Skeletal muscle tissue (tissue), 4 donors: ENCODE measurements around the gene UGGT1. TPM values are rescaled to one million over a fixed set of nuclear protein-coding genes. Genes with fewer than 3 reads are reported as not detected.
"Not testable (repeated sequence)": the region's sequence is repeated elsewhere in the genome, so short reads cannot be mapped to it uniquely, and the experiment has no call there.

Experiments
- H3K27ac ChIP-seq: one replicate; pipeline ENCODE4 v1.7.0; 2013; ENCODE audit warnings: mild to moderate bottlenecking, low read depth, low read length, inconsistent platforms
- H3K27me3 ChIP-seq, 3 donors: one replicate each; pipeline ENCODE4 v1.7.0; 2013; ENCODE audit warnings: low read length in 3 of 3; ENCODE audit not compliant: control insufficient read depth in 3 of 3, insufficient read depth in 3 of 3
- H3K36me3 ChIP-seq, 3 donors: one replicate each; pipeline ENCODE4 v1.7.0; 2013; ENCODE audit warnings: low read length in 3 of 3; ENCODE audit not compliant: control insufficient read depth in 3 of 3, insufficient read depth in 3 of 3
- H3K4me1 ChIP-seq, 3 donors: one replicate each; pipeline ENCODE4 v1.7.0; 2013; ENCODE audit warnings: low read length in 3 of 3, mild to moderate bottlenecking in 3 of 3; ENCODE audit not compliant: control insufficient read depth in 3 of 3, insufficient read depth in 3 of 3
- H3K4me3 ChIP-seq, 3 donors: one replicate each; pipeline ENCODE4 v1.7.0; 2013; ENCODE audit warnings: low read length in 3 of 3
- H3K9ac ChIP-seq, 3 donors: one replicate each; pipeline ENCODE4 v1.7.0; 2013; ENCODE audit warnings: low read length in 3 of 3, mild to moderate bottlenecking in 3 of 3, moderate library complexity in 2 of 3, low read depth in 1 of 3
- H3K9me3 ChIP-seq, 3 donors: one replicate each; pipeline ENCODE4 v1.7.0; 2013; ENCODE audit warnings: low read length in 3 of 3; ENCODE audit not compliant: control insufficient read depth in 3 of 3
- total RNA-seq: library from RNA; depleted of rRNA; stranded (reverse); fragments of >200 nt; gene quantifications from one replicate; pipeline ENCODE4 v1.2.3, GENCODE V29; 2014
- donor health status: Osteomylitis.

UGGT1 gene
- total RNA-seq, 1 donor from 2014 or later, result 30.3 TPM

DNA sequence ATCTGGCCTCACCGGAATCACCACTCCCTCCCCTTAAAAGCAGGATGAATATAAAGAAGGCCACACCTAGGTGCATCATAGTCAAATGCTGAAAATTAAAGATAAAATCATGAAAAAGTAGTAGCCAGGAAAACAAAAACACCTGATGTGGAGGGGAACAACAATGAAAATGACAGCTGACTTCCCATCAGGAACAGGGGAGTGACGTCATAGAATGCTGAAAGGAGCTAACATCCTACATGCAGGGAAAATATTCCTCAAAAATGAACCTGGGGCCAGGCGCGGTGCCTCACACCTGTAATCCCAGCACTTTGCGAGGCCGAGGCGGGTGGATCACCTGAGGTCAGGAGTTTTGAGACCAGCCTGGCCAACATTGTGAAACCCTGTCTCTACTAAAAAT is 108.1 kb downstream of the UGGT1 start:
- peaks cover 0 to 4% (median 0%) of the 10 kb centered on the region in 3 donors for H3K36me3 ChIP-seq
- H3K27me3 ChIP-seq, result no peaks in the 10 kb centered on the region
- no peak overlapping the region for H3K27ac ChIP-seq
- H3K4me1 ChIP-seq, result peaks cover 0 to 14% (median 8%) of the 10 kb centered on the region in 3 donors
- H3K9ac ChIP-seq, result no peak overlapping the region
- H3K4me3 ChIP-seq, result no peak overlapping the region
- H3K9me3 ChIP-seq, result no peaks in the 10 kb centered on the region

DNA sequence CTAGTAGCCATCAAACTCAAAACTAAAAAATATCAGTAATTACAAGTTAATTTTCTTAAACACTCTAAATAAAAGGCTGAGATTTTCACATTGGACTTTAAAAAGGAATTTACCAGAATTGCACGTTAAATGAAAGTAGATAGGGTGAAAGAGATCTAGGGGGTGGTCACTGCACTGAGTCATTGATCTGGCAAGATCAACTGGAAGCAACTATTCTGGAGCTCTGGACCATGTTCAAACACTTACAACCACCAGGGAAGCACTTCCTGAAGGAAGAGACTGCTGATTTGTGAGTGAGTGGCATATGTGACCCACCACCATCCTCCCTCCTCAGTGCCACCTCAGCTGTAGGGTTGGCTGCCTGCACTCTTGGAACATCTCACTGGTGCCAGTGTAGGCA is 111.8 kb downstream of the UGGT1 start:
- Histone ChIP-seq H3K9ac (no peak overlapping the region), H3K4me3 (no peak overlapping the region)

GRCh38 chr2:128206245-128206644 is 115.2 kb downstream of the UGGT1 start:
- no peaks in the 10 kb centered on the region for H3K27me3 ChIP-seq
- no peak overlapping the region for H3K27ac ChIP-seq
- no peak overlapping the region for H3K9ac ChIP-seq
- H3K4me1 ChIP-seq, result no peaks in the 10 kb centered on the region
- no peaks in the 10 kb centered on the region for H3K9me3 ChIP-seq
- no peak overlapping the region for H3K4me3 ChIP-seq
- H3K36me3 ChIP-seq, result no peaks in the 10 kb centered on the region

More for the DNA sequence above, 111.8 kb downstream of the UGGT1 start:
- Histone ChIP-seq H3K4me1 (peaks cover 0 to 3% (median 3%) of the 10 kb centered on the region in 3 donors), H3K36me3 (no peaks in the 10 kb centered on the region), H3K27ac (no peak overlapping the region), H3K9me3 (no peaks in the 10 kb centered on the region), H3K27me3 (no peaks in the 10 kb centered on the region)

DNA sequence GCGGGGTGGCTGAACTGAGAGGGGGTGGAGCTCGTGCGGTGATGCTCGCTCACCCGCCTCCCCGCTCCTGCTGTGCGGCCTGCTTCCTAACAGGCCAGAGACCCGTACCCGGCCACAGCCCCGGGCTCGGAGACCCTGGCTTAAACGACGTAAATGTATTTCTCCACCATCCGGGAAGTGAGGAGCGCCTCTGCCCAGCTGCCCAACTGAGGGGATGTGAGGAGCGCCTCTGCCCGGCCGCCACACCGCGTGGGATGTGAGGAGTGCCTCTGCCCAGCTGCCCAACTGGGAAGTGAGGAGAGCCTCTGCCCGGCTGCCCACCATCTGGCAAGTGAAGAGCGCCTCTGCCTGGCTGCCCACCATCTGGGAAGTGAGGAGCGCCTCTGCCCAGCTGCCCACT is 117.0 kb downstream of the UGGT1 start:
- H3K27ac ChIP-seq, result no peak overlapping the region
- H3K4me1 ChIP-seq, result no peaks in the 10 kb centered on the region
- H3K9me3 ChIP-seq, result no peaks in the 10 kb centered on the region
- H3K27me3 ChIP-seq, result no peaks in the 10 kb centered on the region
- H3K9ac ChIP-seq, result no peak overlapping the region
- H3K36me3 ChIP-seq, result no peaks in the 10 kb centered on the region
- no peak overlapping the region for H3K4me3 ChIP-seq

DNA sequence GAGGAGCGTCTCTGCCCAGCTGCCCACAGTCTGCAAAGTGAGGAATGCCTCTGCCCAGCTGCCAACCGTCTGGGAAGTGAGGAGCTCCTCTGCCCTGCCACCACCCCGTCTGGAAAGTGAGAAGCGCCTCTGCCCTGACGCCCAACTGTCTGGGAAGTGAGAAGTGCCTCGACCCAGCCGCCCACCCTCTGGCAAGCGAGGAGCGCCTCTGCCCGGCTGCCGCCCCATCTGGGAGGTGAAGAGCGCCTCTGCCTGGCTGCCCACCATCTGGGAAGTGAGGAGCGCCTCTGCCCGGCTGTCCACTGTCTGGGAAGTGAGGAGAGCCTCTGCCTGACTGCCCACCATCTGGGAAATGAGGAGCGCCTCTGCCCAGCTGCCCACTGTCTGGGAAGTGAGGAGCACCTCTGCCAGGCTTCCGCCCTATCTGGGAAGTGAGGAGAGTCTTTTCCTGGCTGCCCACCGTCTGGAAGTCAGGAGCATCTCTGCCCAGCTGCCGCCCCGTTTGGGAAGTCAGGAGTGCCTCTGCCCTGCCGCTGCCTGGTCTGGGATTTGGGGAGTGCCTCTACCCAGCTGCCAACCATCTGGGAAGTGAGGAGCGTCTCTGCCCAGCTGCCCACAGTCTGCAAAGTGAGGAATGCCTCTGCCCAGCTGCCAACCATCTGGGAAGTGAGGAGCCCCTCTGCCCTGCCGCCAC is 117.8 kb downstream of the UGGT1 start:
- H3K4me3 ChIP-seq, H3K4me1 ChIP-seq, H3K27ac ChIP-seq, H3K9ac ChIP-seq, H3K36me3 ChIP-seq, H3K27me3 ChIP-seq, H3K9me3 ChIP-seq: not testable (repeated sequence)

GRCh38 chr2:128214251-128214650 is 123.3 kb downstream of the UGGT1 start:
- no peak overlapping the region for H3K27ac ChIP-seq
- no peaks in the 10 kb centered on the region for H3K27me3 ChIP-seq
- no peak overlapping the region for H3K9ac ChIP-seq
- no peak overlapping the region for H3K4me3 ChIP-seq
- no peaks in the 10 kb centered on the region for H3K36me3 ChIP-seq
- no peaks in the 10 kb centered on the region for H3K4me1 ChIP-seq
- no peaks in the 10 kb centered on the region for H3K9me3 ChIP-seq

DNA sequence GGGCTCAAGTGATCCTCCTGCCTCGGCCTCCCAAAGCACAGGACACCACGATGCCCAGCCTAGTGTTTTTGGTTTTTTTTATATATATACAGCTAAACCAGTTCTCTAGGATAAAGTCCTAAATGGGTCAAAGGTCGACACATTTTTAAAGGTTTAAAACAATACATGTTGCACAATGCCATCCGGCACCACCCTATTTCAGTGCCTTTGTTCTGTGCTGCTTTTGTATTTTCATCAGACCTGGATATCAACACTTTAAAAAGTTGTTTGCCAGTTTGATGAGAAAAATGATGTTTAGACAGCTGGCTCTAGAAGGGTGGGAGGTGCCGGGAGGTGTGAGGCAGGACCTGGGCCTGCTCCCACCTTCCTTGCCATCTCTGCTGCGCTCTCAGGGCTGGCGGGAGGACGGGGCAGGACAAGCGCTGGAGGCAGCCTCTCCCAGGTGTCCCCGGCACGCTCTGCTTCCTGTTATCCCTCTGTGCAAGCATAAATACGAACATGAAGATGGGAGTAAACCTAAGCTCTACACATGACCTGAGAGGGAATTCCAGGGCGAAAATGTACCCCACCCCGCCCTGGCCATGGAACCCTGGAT is 124.0 kb downstream of the UGGT1 start:
- Histone ChIP-seq H3K9me3 (no peaks in the 10 kb centered on the region), H3K4me1 (no peaks in the 10 kb centered on the region)

DNA sequence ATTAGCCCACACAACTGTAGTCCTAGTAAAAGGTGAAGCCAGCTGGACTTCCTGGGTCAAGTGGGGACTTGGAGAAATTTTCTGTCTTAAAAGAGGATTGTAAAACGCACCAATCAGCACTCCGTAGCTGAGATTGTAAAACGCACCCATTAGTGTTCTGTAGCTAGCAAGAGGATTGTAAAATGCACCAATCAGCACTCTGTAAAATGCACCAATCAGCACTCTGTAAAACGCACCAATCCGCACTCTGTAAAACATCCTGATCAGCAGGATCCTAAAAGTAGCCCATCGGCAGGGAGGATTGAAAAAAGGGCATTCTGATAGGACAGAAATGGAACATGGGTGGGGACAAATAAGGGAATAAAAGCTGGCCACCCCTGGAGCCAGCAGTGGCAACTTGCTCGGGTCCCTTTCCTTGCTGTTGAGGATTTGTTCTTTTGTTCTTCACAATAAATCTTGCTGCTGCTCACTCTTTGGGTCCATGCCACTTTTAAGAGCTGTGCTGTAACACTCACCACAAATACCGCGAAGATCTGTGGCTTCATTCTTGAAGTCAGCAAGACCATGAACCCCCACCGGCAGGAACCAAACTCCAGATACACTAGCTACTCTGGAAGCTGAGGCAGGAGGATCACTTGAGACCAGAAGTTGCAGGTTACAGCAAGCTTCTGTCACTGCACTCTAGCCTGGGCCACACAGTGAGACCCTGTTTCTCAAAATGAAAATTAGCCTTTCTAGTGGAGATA is 125.1 kb downstream of the UGGT1 start:
- Histone ChIP-seq H3K27ac (no peak overlapping the region), H3K4me1 (no peaks in the 10 kb centered on the region), H3K9ac (no peak overlapping the region), H3K36me3 (no peaks in the 10 kb centered on the region), H3K9me3 (no peaks in the 10 kb centered on the region), H3K27me3 (no peaks in the 10 kb centered on the region), H3K4me3 (no peak overlapping the region)

More for the DNA sequence above, 124.0 kb downstream of the UGGT1 start:
- no peaks in the 10 kb centered on the region for H3K27me3 ChIP-seq
- H3K4me3 ChIP-seq, result no peak overlapping the region
- H3K27ac ChIP-seq, result no peak overlapping the region
- no peak overlapping the region for H3K9ac ChIP-seq
- H3K36me3 ChIP-seq, result no peaks in the 10 kb centered on the region

DNA sequence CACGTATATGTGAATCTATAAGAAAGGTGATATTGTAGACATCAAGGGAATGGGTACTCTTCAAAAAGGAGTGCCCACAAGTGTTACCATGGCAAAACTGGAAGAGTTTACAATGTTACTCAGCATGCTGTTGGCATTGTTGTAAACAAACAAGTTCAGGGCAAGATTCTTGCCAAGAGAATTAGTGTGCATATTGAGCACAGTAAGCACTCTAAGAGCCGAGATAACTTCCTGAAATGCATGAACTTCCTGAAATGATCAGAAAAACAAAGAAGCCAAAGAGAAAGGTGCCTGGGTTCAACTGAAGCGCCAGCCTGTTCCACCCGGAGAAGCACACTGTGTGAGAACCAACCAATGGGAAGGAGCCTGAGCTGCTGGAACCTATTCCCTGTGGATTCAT is 126.7 kb downstream of the UGGT1 start:
- Histone ChIP-seq H3K27me3 (no peaks in the 10 kb centered on the region), H3K27ac (no peak overlapping the region), H3K4me3 (no peak overlapping the region), H3K4me1 (no peaks in the 10 kb centered on the region), H3K9ac (no peak overlapping the region), H3K36me3 (no peaks in the 10 kb centered on the region), H3K9me3 (no peaks in the 10 kb centered on the region)

DNA sequence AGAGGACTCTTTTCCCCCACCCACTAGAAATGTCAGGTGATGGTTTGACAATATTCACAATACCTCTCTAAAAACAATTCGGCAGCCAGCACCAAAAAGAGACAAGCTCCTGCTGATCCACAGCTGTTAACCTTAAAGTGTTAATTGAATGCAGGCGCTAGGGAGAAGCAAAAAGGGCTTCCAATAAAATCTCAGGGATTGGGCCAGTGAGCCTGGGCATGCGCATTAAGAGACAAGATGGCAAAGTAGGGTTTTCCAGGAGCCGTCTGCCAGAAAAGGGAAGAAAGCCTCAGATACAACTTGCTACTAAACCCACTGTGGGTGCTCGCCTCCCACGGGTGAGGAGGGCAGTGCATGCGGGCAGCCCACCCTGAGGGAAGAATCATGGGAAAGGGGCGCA is 128.9 kb downstream of the UGGT1 start:
- Histone ChIP-seq H3K27me3 (no peaks in the 10 kb centered on the region), H3K9ac (no peak overlapping the region), H3K4me1 (no peaks in the 10 kb centered on the region), H3K4me3 (no peak overlapping the region), H3K27ac (no peak overlapping the region), H3K36me3 (no peaks in the 10 kb centered on the region), H3K9me3 (no peaks in the 10 kb centered on the region)
